ENCODE data around the gene HEATR5B.
"Not testable (repeated sequence)": the region's sequence is repeated elsewhere in the genome, so short reads cannot be mapped to it uniquely, and the experiment has no call there.

HEATR5B gene

GRCh38 chr2:37061013-37061711 is 23.0 kb downstream of the HEATR5B start:
- no peak for DNase-seq

DNA sequence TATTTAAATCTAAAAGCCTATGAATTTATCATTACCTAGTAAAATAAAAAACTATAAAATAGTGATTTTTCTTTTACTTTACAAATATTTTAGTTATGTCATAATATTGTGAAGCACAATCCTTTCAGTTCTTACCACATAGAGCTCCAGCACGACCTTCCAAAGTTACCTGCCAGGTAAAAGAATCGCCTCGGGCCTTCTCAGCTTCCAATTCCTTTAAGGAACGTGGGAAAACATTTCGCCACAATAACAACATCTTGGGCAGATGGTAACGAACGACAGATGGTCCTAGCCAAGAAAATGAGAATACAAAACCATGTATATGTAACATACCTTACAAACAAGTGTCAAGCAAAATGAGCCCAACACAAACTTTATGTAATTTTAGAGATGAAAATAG is 23.7 kb downstream of the HEATR5B start:
- DNase-seq, result no peak

DNA sequence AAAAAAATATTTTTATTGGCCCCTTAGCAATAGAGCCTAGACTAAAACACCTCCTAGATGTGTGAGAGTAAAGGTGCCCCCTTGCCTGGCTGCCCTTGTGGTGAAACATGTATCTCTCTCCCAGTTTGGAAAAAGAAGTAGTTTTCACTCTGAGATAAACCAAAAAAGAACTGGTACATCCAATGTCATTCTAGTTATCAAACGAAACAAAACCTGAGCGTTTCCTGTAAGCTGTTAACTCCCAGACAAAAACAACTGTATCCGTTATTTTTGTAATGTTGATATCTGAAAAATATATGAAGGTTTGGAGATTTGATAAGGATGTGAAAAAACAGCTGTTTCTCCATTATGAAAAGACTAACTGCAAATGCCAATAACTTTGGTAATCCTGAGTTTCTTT is 24.3 kb downstream of the HEATR5B start:
- no peak for DNase-seq

DNA sequence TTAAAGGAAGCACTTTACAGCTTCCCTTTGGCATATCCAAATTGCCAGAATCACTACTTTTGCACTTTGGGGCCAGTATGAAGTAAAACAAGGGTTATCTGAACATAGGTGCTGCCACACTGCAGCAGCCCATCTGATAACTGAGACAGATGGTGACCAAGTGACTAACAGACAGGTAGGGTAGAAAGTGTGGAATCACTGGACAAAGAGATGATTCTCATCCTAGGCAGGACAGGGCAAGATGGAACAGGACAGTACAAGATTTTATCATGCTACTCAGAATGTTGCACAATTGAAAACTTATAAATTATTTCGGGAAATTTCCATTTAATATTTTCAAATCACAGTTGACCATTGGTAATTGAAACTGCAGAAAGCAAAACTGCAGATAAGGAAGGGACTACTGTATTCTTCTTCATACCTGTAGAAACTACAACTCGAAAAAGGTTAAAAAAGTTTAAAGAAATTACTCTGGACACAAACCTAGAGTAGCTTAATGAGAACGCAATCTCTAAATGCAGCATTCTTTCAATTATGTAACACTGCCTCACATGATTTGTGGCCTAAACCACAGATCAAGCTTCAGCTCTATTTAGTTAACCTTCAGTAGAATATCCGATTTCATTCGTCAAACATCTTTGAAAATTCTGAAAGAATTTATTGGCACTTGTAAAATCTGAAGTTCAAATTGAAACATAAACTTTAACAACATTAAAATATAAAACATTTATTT is 31.4 kb downstream of the HEATR5B start:
- no peak for DNase-seq

- no peak for DNase-seq
These were observed 44.6 kb downstream of the HEATR5B start for GRCh38 chr2:37039580-37039979.

GRCh38 chr2:37037771-37038170 is 46.4 kb downstream of the HEATR5B start:
- DNase-seq, result no peak

GRCh38 chr2:37029758-37030157 is 54.4 kb downstream of the HEATR5B start:
- DNase-seq, result no peak

DNA sequence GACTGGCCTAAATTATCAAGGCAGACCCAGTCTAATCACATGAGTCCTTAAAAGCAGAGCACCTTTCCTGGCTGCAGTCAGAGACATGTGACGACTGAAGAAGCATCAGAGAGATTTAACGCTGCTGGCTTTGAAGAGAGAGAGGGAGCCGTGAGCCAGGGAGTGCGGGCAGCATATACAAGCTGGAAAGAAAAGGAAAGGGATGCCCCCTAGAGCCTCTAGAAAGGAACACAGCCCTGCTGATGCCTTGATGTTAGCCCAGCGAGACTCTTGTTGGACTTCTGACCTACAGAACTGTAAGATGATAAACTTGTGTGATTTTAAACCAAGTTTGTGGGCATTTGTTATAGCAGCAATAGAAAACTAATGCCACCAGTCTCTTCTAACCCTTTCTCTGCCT is 58.1 kb downstream of the HEATR5B start:
- no peak for DNase-seq

GRCh38 chr2:37020887-37021796 is 63.0 kb downstream of the HEATR5B start:
- no peak for DNase-seq

GRCh38 chr2:37020212-37020886 is 63.8 kb downstream of the HEATR5B start:
- no peak for DNase-seq

- no peak for DNase-seq
These were observed 70.9 kb downstream of the HEATR5B start for GRCh38 chr2:37013315-37013641.

DNA sequence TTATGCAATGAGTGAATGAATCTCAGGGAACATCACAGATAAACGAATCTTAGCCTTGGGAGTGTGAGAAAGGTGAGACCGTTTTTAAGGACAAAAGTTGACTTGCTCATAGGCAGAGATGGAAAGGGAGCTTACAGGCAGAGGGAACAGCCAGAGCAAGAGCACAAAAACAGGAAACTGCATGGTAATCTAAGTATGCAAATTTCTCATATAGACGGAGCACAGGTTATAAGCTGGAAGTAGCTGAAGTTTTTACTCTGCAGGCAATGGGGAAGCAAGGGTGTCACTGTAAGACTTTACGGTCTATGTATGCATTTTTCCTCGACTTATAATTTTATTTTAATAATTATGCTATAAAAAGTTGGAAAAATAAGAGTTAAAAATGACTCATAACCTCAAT is 73.0 kb downstream of the HEATR5B start:
- DNase-seq, result no peak

GRCh38 chr2:37005118-37005868 is 78.9 kb downstream of the HEATR5B start:
- DNase-seq, result no peak

- no peak for DNase-seq
These were observed 83.1 kb downstream of the HEATR5B start for GRCh38 chr2:37000988-37001556.

DNA sequence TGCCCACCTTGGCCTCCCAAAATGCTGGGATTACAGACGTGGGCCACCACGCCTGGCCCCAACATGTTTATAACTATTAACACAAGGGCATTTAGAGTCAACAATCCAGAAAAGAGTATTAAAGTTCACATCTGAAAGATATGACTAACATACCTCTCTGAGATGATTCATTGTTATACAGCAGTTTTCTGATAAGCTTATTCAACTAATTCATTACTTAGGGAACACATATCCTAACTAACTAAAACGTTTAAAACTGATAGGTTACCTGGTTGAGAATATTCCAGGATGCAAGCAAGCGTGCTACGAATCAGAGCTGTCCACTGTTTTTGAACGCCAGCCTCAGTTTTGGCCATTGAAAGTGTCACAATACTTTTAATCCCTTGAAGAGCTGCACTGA is 83.9 kb downstream of the HEATR5B start:
- DNase-seq, result no peak

DNA sequence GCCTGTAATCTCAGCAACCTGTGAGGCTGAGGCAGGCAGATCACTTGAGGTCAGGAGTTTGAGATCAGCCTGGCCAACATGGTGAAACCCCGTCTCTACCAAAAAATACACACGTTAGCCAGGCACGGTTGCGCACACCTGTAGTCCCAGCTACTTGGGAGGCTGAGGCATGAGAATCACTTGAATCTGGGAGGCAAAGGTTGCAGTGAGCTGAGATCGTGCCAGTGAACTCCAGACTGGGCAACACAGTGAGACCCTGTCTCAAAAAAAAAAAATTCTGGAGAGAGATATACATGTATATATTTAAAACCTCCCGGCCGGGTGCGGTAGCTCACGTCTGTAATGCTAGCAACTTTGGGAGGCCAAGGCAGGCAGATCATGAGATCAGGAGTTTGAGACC is 84.8 kb downstream of the HEATR5B start:
- DNase-seq, result not testable (repeated sequence)

DNA sequence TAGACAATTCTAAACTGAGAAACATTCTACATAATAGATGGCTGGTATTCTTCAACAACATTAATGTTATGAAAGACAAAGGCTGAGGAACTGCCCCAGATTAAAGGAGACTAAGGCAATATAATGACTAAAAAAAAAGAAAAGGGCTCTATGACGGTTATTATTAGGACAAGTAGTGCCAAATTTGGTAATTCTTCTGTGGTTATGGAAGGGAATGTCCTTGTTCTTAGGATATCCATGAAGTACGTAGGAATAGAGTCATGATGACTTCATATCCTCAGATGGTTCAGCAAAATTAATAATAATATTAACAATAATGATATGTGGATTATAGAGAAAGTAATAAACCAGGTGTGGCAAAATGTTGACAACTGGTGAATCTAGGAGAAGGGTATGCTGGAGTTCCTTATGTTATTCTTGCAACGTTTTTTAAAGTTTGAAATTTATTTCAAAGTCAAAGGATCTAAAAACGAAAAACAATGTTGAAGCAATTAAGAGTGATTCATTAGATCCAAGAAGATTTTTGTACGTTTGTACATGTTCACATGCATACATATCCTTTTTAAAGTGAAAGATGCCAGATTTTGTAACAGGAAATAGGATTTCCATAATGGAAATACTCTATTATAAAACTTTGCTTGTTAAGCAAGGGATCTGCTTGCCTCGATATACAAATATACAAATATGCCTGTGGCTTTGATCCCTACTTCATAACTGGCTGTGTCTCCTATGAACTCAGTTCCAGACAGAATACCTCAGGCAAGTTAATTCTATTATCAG is 90.1 kb downstream of the HEATR5B start:
- DNase-seq, result no peak

DNA sequence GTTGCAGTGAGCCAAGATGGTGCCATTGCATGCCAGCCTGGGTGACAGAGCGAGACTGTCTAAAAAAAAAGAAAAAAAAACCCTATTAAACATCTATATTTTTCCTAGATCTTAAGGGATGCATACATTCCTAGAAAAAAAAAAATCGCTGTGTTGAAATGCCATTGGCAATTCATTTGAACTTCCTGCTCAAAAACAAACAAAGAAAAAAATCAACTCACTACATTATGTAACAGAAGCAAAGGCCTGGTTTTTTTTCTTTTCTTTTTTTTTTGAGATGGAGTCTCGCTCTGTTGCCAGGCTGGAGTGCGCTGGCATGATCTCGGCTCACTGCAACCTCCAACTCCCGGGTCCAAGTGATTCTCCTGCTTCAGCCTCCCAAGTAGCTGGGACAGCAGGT is 96.2 kb downstream of the HEATR5B start:
- DNase-seq, result no peak

GRCh38 chr2:36982467-36982866 is 101.7 kb downstream of the HEATR5B start:
- no peak for DNase-seq

GRCh38 chr2:36981911-36982310 is 102.3 kb downstream of the HEATR5B start:
- DNase-seq, result no peak

GRCh38 chr2:36979007-36979406 is 105.2 kb downstream of the HEATR5B start:
- DNase-seq, result not testable (repeated sequence)
